Ishikawa (cell line): ENCODE results near the gene PAM16.
A peak's percentile ranks its signal among the peaks of the same experiment; 100 is the strongest.

ENCODE experiments used
- CEBPB ChIP-seq: IDR thresholded peaks from 2 replicates; pipeline ENCODE4 v1.6.1; 2012
- CREB1 ChIP-seq: IDR thresholded peaks from 2 replicates; pipeline ENCODE4 v1.6.1; 2012; ENCODE audit warnings: low read depth
- EGR1 ChIP-seq: IDR thresholded peaks from 2 replicates; pipeline ENCODE4 v1.6.1; 2012
- EP300 ChIP-seq: IDR thresholded peaks from 2 replicates; pipeline ENCODE4 v1.6.1; 2012; ENCODE audit warnings: borderline replicate concordance
- FOXM1 ChIP-seq: IDR thresholded peaks from 2 replicates; pipeline ENCODE4 v1.6.1; 2012; ENCODE audit warnings: low read depth, borderline replicate concordance
- NFIC ChIP-seq: IDR thresholded peaks from 2 replicates; pipeline ENCODE4 v1.6.1; 2012
- RAD21 ChIP-seq: IDR thresholded peaks from 2 replicates; pipeline ENCODE4 v1.6.1; 2012; ENCODE audit warnings: low read depth
- TAF1 ChIP-seq: IDR thresholded peaks from 2 replicates; pipeline ENCODE4 v1.6.1; 2012; ENCODE audit warnings: low read depth, mild to moderate bottlenecking
- TCF12 ChIP-seq: IDR thresholded peaks from 2 replicates; pipeline ENCODE4 v1.6.1; 2012; ENCODE audit warnings: low read depth
- TEAD4 ChIP-seq: IDR thresholded peaks from 2 replicates; pipeline ENCODE4 v1.6.1; 2012
- YY1 ChIP-seq: IDR thresholded peaks from 2 replicates; pipeline ENCODE4 v1.6.1; 2012; ENCODE audit warnings: low read depth
- ZBTB7A ChIP-seq: IDR thresholded peaks from 2 replicates; pipeline ENCODE4 v1.6.1; 2012; ENCODE audit warnings: low read depth
- TF ChIP-seq, protein P1 (sequence below): IDR thresholded peaks from 2 replicates; pipeline ENCODE4 v1.6.1; 2012
- TF ChIP-seq, protein P2 (sequence below): IDR thresholded peaks from 2 replicates; pipeline ENCODE4 v1.6.1; 2012
- TF ChIP-seq, protein P3 (sequence below): IDR thresholded peaks from 2 replicates; pipeline ENCODE4 v1.6.1; 2012; ENCODE audit warnings: low read depth, mild to moderate bottlenecking

The PAM16 gene

DNA sequence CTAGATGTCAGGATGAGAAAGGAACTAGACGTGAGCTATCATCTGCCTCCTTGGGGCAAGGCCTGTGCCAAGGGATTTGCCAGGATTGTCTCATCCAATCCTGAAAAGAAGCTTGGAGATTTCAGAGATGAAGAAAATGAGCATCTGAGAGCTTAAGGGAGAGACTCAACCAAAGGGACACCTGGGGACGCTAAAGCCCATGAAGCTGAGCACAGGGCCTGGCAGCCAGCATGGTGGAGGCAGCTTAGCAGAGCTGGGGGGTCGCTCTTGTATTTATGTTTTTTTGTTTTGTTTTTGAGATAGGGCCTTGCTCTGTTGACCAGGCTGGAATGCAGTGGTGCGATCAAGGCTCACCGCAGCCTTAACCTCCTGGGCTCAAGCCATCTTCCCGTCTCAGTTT lies 53.6 kb downstream of the PAM16 start:
- TF ChIP-seq EP300, result no peak
- no peak for TF ChIP-seq TCF12
- TF ChIP-seq EGR1, result no peak
- no peak for TF ChIP-seq YY1
- TF ChIP-seq TEAD4, result no peak
- no peak for TF ChIP-seq CREB1
- TF ChIP-seq, protein P1, sequence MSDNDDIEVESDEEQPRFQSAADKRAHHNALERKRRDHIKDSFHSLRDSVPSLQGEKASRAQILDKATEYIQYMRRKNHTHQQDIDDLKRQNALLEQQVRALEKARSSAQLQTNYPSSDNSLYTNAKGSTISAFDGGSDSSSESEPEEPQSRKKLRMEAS, result no peak
- TF ChIP-seq FOXM1, result no peak
- TF ChIP-seq, protein P2, sequence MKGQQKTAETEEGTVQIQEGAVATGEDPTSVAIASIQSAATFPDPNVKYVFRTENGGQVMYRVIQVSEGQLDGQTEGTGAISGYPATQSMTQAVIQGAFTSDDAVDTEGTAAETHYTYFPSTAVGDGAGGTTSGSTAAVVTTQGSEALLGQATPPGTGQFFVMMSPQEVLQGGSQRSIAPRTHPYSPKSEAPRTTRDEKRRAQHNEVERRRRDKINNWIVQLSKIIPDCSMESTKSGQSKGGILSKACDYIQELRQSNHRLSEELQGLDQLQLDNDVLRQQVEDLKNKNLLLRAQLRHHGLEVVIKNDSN, result no peak
- TF ChIP-seq CEBPB, result no peak
- TF ChIP-seq RAD21, result no peak
- TF ChIP-seq, protein P3, sequence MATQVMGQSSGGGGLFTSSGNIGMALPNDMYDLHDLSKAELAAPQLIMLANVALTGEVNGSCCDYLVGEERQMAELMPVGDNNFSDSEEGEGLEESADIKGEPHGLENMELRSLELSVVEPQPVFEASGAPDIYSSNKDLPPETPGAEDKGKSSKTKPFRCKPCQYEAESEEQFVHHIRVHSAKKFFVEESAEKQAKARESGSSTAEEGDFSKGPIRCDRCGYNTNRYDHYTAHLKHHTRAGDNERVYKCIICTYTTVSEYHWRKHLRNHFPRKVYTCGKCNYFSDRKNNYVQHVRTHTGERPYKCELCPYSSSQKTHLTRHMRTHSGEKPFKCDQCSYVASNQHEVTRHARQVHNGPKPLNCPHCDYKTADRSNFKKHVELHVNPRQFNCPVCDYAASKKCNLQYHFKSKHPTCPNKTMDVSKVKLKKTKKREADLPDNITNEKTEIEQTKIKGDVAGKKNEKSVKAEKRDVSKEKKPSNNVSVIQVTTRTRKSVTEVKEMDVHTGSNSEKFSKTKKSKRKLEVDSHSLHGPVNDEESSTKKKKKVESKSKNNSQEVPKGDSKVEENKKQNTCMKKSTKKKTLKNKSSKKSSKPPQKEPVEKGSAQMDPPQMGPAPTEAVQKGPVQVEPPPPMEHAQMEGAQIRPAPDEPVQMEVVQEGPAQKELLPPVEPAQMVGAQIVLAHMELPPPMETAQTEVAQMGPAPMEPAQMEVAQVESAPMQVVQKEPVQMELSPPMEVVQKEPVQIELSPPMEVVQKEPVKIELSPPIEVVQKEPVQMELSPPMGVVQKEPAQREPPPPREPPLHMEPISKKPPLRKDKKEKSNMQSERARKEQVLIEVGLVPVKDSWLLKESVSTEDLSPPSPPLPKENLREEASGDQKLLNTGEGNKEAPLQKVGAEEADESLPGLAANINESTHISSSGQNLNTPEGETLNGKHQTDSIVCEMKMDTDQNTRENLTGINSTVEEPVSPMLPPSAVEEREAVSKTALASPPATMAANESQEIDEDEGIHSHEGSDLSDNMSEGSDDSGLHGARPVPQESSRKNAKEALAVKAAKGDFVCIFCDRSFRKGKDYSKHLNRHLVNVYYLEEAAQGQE, result no peak
- TF ChIP-seq ZBTB7A, result no peak

DNA sequence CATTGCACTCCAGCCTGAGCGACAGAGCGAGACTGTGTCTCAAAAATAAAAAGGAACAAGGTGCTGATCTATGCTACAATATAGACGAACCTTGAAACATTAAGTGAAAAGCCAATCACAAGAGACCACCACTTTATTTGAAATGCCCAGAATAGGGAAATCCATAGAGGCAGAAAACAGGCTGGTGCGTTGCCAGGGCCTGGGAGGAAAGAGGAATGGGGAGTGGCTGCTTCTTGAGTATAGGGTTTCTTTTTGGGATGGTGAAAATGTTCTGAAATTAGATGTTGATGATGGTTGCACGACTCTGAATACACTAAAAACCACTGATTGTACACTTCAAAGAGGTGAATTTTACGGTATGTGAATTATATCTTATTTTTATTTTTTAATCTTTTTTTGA lies 55.5 kb downstream of the PAM16 start:
- no peak for TF ChIP-seq TCF12
- TF ChIP-seq NFIC, result no peak
- TF ChIP-seq EP300, result no peak

DNA sequence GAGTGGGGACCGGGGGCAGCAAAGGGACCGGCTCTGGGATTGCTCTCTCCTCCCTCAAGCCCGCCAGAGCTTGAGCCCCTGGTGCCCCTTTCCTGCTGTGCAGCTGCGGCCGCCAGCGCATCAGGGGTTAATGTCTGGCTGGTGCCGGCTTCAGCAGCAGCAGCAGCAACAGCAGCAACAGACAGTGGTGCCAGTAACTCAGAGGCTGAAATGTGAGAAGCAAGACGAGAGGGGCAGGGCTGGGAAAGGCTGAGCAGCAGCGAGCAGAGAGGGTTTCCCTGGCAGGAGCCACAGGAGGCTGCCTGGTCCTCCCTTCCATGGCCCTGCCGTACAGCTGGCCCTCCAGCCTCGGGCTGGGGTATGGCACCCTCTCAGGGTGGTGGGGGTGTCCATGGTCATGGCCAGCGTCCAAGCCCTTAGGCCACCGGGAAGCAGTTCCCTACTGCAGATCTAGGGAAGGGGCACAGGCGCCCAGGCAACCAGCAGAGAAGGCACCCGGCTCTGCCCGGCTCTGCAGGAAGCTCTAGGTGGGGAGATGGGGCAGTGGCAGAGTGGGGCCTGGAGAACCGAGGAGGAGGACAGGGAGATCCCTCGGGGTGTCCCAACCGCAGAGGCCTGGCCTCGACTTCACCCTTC lies 57.2 kb downstream of the PAM16 start:
- no peak for TF ChIP-seq YY1
- no peak for TF ChIP-seq TAF1
- TF ChIP-seq CREB1, result no peak
- TF ChIP-seq FOXM1, result no peak
- peak; percentile 65; the same call in 1 of the 2 replicates for TF ChIP-seq NFIC
- no peak for TF ChIP-seq EGR1
- TF ChIP-seq RAD21, result peak; percentile 23; the same call in 1 of the 2 replicates
- TF ChIP-seq TEAD4, result peak; percentile 67
- no peak for TF ChIP-seq CEBPB
- TF ChIP-seq, protein P3, result no peak
- TF ChIP-seq, protein P1, result peak; percentile 37; the same call in 1 of the 2 replicates
- TF ChIP-seq, protein P2, result no peak
- TF ChIP-seq TCF12, result peak; percentile 58
- TF ChIP-seq EP300, result peak; percentile 53; the same call in 1 of the 2 replicates
- TF ChIP-seq ZBTB7A, result no peak

DNA sequence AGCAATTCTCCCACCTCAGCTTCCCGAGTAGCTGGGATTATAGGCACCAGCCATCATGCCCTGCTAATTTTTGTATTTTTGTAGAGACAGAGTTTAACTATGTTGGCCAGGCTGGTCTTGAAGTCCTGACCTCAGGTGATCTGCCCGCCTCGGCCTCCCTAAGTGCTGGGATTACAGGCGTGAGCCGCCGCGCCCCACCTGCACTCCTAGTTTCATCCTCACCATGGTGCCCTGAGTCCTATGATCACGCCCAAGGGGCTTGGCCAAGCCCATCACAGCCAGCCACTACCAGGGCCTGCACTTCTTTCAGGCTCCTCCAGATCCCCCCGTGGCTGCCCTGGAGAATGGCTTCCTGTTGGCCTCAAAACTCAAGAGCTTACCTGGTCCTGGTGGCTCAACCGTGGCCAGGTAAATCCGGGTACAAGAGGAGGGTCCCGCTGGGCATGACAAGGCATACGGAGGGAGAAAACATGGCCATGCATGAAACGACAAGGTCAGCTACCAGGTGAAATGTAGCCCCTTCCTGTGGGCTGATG lies 57.9 kb downstream of the PAM16 start:
- no peak for TF ChIP-seq EP300
- TF ChIP-seq CEBPB, result no peak

DNA sequence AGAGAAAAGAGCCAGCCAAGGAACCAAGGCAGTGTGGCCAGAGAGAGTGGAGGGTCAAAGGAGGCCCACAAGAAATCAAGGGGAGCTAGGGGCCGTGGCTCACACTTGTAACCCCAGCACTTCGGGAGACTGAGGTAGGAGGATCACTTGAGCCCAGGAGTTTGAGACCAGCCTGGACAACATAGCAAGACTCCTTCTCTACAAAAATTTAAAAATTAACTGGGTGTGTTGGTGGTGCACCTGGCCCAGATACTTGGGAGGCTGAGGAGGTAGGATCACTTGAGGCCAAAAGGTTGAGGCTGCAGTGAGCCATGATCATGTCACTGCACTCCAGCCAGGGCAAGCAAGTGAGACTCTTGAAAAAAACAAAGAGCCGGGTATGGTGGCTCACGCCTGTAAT lies 59.4 kb downstream of the PAM16 start:
- TF ChIP-seq RAD21, result no peak
- TF ChIP-seq ZBTB7A, result no peak
- no peak for TF ChIP-seq EP300
- no peak for TF ChIP-seq CEBPB
- no peak for TF ChIP-seq CREB1
- TF ChIP-seq, protein P2, result no peak
- no peak for TF ChIP-seq TAF1
- TF ChIP-seq, protein P1, result no peak
- no peak for TF ChIP-seq EGR1
- TF ChIP-seq TEAD4, result no peak
- TF ChIP-seq YY1, result no peak
- TF ChIP-seq TCF12, result no peak
- TF ChIP-seq FOXM1, result no peak
